GM23338 (cell line): Measurements from ENCODE around the gene ACCSL.

ENCODE experiments used
- POLR2AphosphoS5 ChIP-seq: IDR thresholded peaks from 2 replicates; pipeline ENCODE4 v1.6.1; 2016; ENCODE audit warnings: antibody characterized with exemption, low read depth
- TF ChIP-seq, protein P1 (sequence below), 2 experiments: fragments of 200-600 bp in 1 of 2; sonication (generic) in 1 of 2; conservative IDR thresholded peaks; 2 replicates each; pipeline versions ENCODE4 v1.5.1 to v1.6.1; 2016 to 2017; ENCODE audit warnings: antibody characterized with exemption in 2 of 2, low read depth in 2 of 2, mild to moderate bottlenecking in 2 of 2, moderate library complexity in 1 of 2

DNA sequence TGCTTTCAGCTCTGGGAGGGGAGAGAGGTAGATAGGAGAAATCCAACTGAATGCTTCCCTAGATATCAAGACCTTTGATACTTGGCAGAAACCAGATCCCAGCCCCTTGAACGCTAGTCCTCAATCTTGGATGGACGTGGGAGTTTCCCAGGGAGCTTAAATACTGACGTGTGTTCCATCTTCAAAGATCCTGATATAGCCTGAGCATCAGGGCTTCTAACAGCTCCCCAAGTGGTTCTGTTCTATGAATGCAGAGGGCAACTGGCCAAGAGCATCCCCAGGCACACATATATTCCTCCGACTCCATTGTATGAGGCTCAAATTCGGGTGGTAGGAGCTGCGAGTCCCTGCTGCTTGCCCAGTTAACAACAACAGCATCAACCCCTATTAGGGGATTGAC is 9.6 kb downstream of the ACCSL start:
- TF ChIP-seq, protein P1, sequence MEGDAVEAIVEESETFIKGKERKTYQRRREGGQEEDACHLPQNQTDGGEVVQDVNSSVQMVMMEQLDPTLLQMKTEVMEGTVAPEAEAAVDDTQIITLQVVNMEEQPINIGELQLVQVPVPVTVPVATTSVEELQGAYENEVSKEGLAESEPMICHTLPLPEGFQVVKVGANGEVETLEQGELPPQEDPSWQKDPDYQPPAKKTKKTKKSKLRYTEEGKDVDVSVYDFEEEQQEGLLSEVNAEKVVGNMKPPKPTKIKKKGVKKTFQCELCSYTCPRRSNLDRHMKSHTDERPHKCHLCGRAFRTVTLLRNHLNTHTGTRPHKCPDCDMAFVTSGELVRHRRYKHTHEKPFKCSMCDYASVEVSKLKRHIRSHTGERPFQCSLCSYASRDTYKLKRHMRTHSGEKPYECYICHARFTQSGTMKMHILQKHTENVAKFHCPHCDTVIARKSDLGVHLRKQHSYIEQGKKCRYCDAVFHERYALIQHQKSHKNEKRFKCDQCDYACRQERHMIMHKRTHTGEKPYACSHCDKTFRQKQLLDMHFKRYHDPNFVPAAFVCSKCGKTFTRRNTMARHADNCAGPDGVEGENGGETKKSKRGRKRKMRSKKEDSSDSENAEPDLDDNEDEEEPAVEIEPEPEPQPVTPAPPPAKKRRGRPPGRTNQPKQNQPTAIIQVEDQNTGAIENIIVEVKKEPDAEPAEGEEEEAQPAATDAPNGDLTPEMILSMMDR (conservative IDR thresholded peaks at IDR 0.05; ENCODE audit: low read depth in 2 of 2): no peak
- TF ChIP-seq POLR2AphosphoS5: no peak
